GM15510 (cell line): ENCODE results near the gene ROBO1.

ENCODE experiments used
- POLR2A ChIP-seq: IDR thresholded peaks from 3 replicates; pipeline ENCODE4 v1.6.1; 2011; ENCODE audit warnings: borderline replicate concordance; ENCODE audit not compliant: insufficient read length; ENCODE audit errors: extremely low read depth

Gene ROBO1

DNA sequence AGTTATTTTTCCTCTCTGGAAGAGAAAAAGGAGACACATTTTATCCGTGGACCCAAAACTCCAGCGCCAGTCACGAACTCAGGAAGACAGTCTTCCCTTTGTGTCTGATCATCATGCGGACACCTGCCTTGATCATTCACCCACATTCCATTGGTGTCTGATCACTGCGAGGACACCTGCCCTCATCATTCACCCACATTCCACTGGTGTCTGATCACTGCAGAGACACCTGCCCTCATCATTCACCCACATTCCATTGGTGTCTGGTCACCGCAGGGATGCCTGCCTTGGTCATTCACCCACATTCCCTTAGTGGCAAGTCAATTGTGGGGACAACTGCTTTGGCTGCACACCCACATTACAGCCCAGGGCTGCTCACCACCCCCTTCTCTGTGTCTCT lies 148.9 kb downstream of the ROBO1 start:
- no peak for TF ChIP-seq POLR2A

DNA sequence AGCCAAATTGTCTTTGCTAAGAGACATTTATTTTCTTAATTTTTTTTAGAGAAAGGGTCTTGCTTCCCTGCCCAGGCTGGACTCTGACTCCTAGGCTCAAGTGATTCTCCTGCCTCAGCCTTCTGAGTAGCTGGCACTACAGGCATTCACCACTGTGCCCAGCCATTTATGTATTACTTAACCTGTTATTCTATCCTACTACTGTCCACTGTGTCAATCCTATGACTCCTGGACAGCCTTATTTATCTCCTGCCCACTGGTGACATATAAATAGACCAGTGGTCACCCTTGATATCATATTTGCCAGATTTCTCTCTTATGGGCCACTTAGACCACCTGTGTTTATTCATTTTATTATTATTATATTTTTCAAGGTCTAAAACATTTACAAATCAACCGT lies 161.4 kb downstream of the ROBO1 start:
- TF ChIP-seq POLR2A, result no peak

DNA sequence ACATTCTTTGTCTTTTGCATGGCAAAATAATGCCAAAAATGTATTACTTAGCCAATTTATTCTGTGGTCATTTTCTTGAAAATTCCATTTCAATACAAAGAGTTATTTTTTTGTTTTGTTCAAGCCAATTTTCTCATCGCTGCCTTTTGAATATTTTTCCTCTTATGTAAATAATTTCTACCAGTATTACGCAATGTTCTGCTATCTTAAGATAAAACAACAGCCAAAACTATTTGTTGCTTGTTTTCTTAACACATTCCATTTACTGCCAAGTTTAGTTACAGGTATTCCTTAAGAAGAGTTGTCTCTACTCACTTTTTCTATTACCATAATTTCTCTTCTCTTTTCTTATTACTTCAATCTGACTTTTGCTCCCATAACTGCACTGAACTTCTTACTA lies 163.1 kb downstream of the ROBO1 start:
- no peak for TF ChIP-seq POLR2A

DNA sequence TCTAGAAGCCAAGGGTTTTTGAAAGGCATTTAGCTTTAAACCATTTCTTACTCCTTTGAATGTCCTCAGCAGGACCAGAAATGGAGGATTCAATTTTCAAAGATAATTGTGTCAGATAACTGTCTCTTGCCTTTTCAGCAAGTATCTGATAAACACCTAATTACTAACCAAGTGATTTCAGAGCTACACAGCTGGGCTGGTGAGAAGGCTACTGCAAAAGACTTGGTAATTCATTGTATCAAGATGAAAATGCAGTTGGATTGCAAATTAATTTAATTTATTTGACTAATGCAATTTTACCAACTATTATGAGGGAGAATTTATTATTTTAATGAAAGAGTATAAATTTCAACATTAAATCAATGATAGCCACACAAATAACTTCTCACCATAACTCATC lies 165.4 kb downstream of the ROBO1 start:
- TF ChIP-seq POLR2A, result no peak

DNA sequence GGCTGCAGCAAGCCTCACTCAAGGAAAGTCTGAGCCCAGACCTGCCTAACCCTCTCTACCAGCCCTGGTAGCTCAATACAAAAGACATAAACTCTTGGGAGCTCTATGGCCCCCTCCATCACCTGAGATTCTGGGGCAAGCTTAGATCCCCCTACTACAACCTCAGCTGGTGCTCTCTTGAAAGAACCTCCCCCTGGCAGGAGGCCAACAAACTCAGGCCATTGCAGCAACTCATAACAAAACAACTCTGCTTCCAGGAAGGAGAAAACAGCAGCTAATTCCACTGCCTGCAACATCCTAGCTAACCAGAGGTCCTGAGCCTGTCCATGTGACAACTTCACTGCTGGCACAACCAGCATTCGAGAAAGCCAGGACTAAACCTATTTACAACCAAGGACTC lies 169.2 kb downstream of the ROBO1 start:
- TF ChIP-seq POLR2A, result no peak

DNA sequence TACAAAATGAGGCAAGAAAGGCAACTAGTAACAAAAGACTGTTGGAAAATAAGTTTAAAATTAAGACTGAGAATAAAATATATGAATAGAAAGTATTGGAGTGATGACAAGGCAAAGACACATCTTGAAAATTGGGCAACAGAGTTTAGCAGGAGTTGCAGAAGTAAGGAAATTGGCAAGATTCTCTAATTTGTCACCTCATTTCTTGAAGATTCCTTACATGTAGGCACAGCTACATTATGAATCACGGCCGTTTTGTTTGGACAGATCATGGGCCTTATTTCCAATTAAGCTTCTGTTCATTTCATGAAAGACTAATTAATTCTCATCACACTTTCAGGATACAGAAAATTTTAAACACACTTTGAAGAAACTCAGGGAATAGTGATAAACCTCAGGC lies 170.1 kb downstream of the ROBO1 start:
- no peak for TF ChIP-seq POLR2A

DNA sequence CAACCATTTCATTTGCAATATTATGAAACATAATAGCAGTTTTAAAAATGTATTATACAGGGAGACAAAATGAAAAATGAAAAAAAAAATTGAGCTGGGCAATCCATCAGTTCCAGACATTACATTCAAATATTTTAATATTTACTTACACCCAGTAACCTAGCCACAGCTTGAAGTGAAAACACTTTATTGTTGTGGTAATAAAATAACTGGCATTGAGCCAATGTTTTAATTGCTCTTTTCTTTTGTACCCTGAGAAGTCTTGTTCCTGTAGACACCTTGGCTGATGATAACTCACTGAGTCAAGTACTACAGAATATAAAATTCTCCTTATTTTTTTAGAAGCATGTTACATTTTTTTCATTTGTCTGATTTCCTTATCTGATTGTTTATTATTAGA lies 180.6 kb downstream of the ROBO1 start:
- no peak for TF ChIP-seq POLR2A

DNA sequence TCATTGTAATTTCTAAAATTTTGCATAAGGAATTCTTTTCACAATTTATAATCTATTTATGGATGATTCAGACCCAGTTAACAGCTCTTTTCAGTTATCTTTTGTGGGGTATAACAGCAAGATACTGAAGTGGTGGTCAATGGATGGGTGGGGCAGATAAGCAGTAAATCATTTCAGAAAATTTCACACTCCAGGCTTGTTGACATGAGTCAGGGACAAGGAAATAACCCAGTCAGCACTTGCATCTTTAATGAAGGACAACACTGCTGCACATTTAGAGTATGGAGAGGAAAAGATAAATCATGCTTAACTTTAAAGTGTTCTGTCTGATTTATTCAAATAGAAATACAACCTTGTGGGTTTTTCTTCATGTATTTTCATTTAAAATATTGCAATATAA lies 181.6 kb downstream of the ROBO1 start:
- TF ChIP-seq POLR2A, result no peak

DNA sequence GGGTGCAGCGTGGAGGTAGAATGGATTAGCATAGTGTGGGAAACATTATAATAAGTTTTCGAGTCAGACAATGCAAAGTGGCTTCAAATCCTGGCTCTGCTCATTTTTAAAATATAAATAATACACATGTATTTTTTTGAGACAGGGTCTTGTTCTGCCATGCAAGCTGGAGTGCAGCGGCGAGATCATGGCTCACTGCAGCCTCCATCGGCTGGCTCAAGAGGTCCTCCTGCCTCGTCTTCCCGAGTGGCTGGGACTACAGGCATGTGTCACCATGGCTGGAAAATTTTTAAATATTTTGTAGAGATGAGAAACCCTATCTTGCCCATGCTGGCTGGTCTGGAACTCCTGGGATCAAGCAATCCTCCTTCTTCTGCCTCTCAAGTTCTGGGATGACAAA lies 194.9 kb downstream of the ROBO1 start:
- no peak for TF ChIP-seq POLR2A

DNA sequence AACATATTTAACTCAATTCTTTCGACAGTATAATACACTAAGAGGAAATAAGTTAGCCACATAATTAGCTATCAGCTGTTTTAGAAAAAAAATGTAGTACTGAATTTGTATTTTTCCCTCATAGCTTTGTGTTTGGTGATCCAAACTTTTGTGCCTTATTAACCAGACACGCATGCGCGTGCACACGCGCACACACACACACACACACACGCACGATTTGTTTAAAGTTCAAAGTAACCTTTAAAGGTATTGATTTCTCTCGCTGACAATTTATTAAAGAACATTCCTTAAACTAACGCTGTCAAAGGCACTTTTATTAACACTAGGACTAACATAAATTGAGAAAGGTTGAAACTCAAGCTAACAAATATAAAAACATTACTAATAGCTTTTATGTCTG lies 198.9 kb downstream of the ROBO1 start:
- TF ChIP-seq POLR2A, result no peak

DNA sequence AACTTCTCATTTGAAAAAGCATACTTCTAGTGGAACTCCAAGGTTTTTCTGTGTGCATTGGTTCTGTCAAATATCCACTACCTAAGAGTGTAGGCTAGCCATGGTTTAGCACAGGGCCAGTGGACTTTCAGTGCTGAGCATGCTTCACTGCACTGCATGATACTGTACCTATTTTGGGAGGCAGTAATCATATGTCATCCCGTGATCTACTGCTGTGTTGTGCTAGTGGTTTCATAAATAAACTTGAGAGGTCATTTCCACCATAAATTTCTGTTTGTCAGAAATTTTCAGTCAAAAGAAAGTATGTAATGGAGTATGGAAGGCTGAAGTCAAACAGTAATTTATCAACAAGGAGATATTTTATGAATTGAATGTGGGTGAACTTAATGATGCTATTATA lies 203.6 kb downstream of the ROBO1 start:
- TF ChIP-seq POLR2A, result no peak

DNA sequence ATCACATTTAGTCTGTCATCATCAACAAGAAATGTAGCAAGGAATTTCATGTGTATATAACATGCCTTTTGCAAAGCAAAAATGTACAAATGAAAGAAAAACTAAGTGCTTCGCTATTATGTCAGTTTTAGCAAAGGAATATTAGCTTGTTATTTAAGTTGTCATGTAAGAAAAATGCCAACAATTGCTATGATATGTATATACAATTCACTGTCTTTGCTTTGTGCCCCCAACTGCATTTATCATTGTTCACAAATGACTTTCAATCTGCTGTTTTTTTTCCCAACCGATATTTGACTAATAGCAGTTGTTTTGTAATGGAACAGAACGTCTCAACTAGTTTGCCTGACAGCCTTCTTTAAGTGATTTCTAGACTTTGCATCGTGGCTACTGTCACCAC lies 207.1 kb downstream of the ROBO1 start:
- no peak for TF ChIP-seq POLR2A

DNA sequence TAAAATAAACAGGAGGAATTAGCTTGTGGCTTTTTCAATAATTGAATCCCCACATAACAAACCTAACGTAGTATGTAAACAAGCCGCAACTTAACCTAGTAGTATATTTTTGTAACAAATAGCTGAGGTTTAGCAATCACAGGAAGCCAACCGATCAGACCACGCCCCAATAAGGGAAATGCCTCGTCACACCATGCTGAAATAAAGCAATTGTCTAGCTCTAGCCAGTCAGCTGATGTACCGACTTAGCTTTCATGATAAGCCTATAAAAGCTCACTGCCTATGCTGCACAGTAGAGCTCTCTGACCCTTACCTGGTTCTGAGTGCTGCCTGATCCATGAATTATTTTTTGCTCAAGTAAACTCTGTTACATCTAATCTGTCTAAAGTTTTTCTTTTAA lies 208.9 kb downstream of the ROBO1 start:
- no peak for TF ChIP-seq POLR2A

DNA sequence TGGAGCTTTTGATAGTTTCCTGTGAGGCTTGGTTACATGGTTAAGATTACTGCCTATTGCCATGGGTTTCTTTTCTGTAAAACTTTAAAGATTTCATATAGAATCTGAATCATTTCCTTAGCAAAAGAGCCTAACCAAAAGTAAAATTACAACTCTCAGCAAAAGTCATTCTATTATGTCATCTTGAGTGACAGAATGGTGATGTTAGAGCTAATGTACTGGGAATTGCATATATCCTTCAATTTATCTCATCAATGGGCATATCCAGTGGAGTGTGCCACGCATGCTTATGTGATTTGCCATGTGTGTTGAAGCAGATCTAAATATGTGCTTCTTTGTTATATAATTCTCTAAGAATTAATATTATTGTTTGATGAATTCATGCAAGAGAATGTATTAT lies 212.1 kb downstream of the ROBO1 start:
- TF ChIP-seq POLR2A, result no peak

DNA sequence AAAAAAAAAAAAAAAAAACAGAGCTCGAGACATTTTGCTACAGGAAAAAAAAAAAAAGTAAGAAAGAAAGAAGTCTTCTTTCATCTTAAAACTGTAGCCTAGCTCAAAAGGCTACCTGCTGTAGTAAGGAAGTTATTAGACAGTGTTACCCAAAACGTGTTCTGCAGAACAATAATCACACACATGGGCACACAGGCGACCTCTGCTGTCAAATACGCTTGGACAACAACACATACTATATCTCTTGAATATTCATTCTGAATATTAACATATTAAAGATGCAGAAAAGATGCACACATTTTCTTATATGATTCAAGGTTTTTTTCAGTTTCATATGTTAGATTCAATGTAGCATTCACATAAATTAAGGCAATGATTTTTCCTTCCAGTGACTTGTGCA lies 215.8 kb downstream of the ROBO1 start:
- no peak for TF ChIP-seq POLR2A

DNA sequence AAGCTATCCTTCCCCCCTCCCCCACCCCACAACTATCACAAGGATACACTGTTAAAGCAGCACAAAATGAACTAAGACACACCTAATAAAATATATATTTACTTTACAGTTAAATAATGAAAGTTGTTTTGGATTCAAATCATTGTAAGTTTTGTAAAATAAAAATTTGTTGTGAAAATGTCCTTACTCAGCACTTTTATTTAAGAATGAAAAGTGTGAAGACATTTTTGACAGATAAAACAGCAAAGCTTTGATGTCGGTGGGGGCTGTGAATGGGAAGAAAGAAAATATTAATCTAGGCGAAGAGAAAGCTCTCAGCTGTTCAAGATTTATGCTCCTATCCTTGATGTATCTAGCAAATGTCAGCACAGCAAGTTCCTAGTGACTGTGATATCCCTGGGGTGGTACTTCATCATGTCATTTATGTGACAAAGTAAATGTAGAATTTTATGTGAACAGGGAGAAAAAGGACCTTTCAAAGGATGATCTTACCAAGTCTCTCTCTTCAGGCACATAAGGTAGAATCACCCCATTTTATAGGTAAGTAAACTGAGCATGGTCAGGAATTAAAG lies 216.4 kb downstream of the ROBO1 start:
- TF ChIP-seq POLR2A, result no peak

DNA sequence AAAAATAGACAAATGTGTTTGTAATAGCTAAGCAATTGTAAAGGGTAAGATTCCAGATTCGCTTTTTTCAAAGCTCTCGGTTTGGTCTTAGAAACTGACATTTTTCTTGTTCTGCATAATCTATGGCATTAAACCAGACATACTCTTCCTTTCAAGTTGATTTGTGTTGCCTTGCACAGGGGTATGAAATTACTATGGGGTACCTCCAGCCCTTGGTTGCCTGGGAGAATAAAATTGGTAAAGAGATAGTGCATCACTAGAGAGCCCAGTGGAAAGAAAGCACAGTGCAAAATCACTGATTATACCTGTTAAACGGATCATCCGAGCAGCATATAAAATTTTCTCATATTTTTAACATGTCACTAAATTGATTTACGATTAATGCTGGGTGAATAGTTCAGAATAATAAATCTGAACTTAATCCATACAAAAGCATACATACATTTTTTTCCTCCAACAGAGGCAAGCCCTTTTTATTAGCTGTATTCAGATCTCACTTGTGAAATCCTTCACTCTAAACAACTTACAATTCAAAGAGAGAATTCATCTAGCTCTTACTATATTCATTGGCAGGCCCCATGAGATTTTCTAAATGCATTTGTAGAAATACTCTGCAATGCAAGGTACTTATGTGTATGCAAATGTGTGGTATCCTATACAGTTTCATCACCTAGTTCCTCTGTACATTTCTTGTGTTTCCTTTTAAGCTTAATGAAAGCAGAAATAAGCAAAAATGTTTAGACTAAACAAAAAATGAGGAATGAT lies 224.4 kb downstream of the ROBO1 start:
- TF ChIP-seq POLR2A, result no peak

DNA sequence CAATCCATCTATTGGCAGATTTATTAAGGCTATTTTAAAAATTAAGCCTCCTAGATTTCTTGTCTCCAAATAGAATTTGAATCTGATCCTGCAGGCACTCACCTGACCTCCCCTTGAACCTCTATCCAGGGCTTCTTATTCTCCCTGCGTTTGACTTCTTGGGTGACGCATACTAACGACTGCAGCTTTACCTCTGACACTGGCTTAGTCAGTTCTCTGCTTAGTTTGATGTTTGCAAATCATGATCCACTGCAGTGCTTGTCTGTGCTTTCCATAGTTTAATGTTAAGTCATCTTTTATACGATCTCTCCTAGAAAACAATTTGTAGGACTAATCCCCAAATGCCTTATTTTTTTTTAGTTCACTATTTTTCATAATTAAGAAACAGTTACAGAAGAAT lies 233.1 kb downstream of the ROBO1 start:
- no peak for TF ChIP-seq POLR2A
